Fibroblast of lung (primary cell): Measurements from ENCODE around the gene LINGO3. TPM values are rescaled to one million over a fixed set of nuclear protein-coding genes. Genes with fewer than 3 reads are reported as not detected.

Experiments used
- DNase-seq, 2 donors: peaks; one replicate each; pipeline versions ENCODE4 v3.0.0 to v3.0.0-alpha.2; 2010; ENCODE audit warnings: low read depth in 2 of 2
- H2AFZ ChIP-seq: 2 replicates; pipeline ENCODE4 v1.5.1; 2012; ENCODE audit warnings: low read length, control low read depth, inconsistent platforms
- H3K27ac ChIP-seq: 2 replicates; pipeline ENCODE4 v1.5.1; 2011; ENCODE audit warnings: low read length, control low read depth; ENCODE audit not compliant: insufficient read depth
- H3K27me3 ChIP-seq: 2 replicates; pipeline ENCODE4 v1.5.1; 2011; ENCODE audit warnings: mild to moderate bottlenecking, low read length; ENCODE audit not compliant: control insufficient read depth, insufficient read depth
- H3K36me3 ChIP-seq: 2 replicates; pipeline ENCODE4 v1.5.1; 2011; ENCODE audit warnings: low read length; ENCODE audit not compliant: control insufficient read depth, insufficient read depth
- H3K4me1 ChIP-seq: 2 replicates; pipeline ENCODE4 v1.5.1; 2011; ENCODE audit warnings: low read length; ENCODE audit not compliant: control insufficient read depth, insufficient read depth; ENCODE audit errors: extremely low read depth
- H3K4me2 ChIP-seq: 2 replicates; pipeline ENCODE4 v1.5.1; 2011; ENCODE audit warnings: low read length, control low read depth; ENCODE audit not compliant: insufficient read depth; ENCODE audit errors: extremely low read depth
- H3K4me3 ChIP-seq, 4 experiments: fragments of 200-600 bp in 1 of 4; sonication (generic) in 1 of 4; replicated peaks in 1 of 4; 2 replicates each; pipeline ENCODE4 v1.5.1; 2011 to 2016; ENCODE audit warnings: low read length in 4 of 4, low read depth in 3 of 4, mild to moderate bottlenecking in 3 of 4, control low read depth in 2 of 4, inconsistent platforms in 1 of 4, mixed read lengths in 1 of 4; ENCODE audit not compliant: insufficient read depth in 1 of 4; ENCODE audit errors: control extremely low read depth in 1 of 4
- H3K79me2 ChIP-seq: 2 replicates; pipeline ENCODE4 v1.5.1; 2012; ENCODE audit warnings: mild to moderate bottlenecking, low read length, inconsistent platforms; ENCODE audit not compliant: control insufficient read depth, insufficient read depth
- H3K9ac ChIP-seq: 2 replicates; pipeline ENCODE4 v1.5.1; 2011; ENCODE audit warnings: mild to moderate bottlenecking, low read length, control low read depth; ENCODE audit not compliant: insufficient read depth
- H3K9me3 ChIP-seq: 2 replicates; pipeline ENCODE4 v1.5.1; 2012; ENCODE audit warnings: low read depth, low read length; ENCODE audit not compliant: control insufficient read depth, insufficient read depth
- H4K20me1 ChIP-seq: 2 replicates; pipeline ENCODE4 v1.5.1; 2011; ENCODE audit warnings: low read length; ENCODE audit not compliant: control insufficient read depth, insufficient read depth; ENCODE audit errors: extremely low read depth
- EZH2 ChIP-seq: IDR thresholded peaks from 2 replicates; pipeline ENCODE4 v1.5.1; 2012; ENCODE audit warnings: low read length, control low read depth, mild to moderate bottlenecking; ENCODE audit errors: missing control alignments
- polyA plus RNA-seq, 2 donors: library from polyadenylated mRNA; depleted of rRNA in 1 of 2; stranded (reverse) in 1 of 2; unstranded in 1 of 2; fragments of >200 nt; gene quantifications; 2 replicates each; pipeline ENCODE4 v1.2.1, GENCODE V29; 2011 to 2012; ENCODE audit warnings: missing spikeins in 1 of 2
- total RNA-seq: library from RNA; depleted of rRNA; stranded (reverse); fragments of >200 nt; gene quantifications from 2 replicates; pipeline ENCODE4 v1.2.1, GENCODE V29; 2014
- TF ChIP-seq, protein P1 (sequence below), 2 donors: IDR thresholded peaks in 1 of 2; conservative IDR thresholded peaks in 1 of 2; 1 replicate in 1 of 2; 2 replicates in 1 of 2; pipeline ENCODE4 v1.5.1; 2011 to 2012; ENCODE audit warnings: low read length in 2 of 2, control low read depth in 1 of 2, inconsistent platforms in 1 of 2, low read depth in 1 of 2, mild to moderate bottlenecking in 1 of 2

LINGO3 gene
- total and polyA plus RNA-seq, 2 donors (not counting 1 experiment from before 2014, with no cell fraction given), result not detected

DNA sequence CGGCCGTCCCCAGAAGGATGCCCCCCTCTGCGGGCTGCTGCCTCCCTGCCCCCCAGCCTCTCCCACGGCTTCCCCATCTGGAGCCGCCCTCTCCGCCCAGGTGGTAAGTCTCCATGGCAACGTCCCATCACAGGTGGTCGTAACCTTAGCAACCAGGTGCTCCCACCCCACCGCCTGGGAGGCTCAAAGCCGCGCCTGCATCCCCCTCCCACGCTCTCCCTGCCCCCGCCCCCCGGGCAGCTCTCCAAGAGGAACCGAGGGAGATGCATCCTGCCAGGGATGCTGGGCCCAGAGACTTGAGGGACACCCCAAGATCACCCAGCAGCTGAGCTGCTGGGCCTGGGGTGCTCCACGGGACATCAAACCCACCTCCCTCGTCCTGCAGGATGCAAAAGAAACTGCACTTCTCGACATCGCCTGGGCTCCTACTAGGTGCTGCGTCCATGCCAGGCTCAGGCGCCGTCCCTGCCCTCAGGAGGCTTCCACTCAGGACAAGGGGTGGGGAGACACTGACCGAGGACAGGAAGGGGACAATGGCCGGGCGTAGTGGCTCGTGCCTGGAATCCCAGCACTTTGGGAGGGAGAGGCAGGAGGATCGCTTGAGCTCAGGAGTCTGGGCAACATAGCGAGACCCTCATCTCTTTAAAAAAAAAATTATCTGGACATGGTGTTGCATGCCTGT, 5.0 kb upstream of the LINGO3 start:
- no peaks in the 10 kb centered on the region for H3K4me1 ChIP-seq
- H3K27ac ChIP-seq, result no peak overlapping the region
- no peaks in the 10 kb centered on the region for H3K9me3 ChIP-seq
- H4K20me1 ChIP-seq, result no peaks in the 10 kb centered on the region
- no peaks in the 10 kb centered on the region for H3K79me2 ChIP-seq
- H3K4me2 ChIP-seq, result no peak overlapping the region
- H2AFZ ChIP-seq, result no peak overlapping the region
- no peak for DNase-seq
- H3K9ac ChIP-seq, result no peak overlapping the region
- H3K27me3 ChIP-seq, result peaks cover 7% of the 10 kb centered on the region
- TF ChIP-seq EZH2, result no peak
- TF ChIP-seq, protein P1, sequence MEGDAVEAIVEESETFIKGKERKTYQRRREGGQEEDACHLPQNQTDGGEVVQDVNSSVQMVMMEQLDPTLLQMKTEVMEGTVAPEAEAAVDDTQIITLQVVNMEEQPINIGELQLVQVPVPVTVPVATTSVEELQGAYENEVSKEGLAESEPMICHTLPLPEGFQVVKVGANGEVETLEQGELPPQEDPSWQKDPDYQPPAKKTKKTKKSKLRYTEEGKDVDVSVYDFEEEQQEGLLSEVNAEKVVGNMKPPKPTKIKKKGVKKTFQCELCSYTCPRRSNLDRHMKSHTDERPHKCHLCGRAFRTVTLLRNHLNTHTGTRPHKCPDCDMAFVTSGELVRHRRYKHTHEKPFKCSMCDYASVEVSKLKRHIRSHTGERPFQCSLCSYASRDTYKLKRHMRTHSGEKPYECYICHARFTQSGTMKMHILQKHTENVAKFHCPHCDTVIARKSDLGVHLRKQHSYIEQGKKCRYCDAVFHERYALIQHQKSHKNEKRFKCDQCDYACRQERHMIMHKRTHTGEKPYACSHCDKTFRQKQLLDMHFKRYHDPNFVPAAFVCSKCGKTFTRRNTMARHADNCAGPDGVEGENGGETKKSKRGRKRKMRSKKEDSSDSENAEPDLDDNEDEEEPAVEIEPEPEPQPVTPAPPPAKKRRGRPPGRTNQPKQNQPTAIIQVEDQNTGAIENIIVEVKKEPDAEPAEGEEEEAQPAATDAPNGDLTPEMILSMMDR (conservative IDR thresholded peaks at IDR 0.05 in 1 of 2, IDR thresholded peaks at IDR 0.05 in 1 of 2; ENCODE audit: low read depth in 1 of 2, low read length in 2 of 2), result no peak
- no peak overlapping the region for H3K4me3 ChIP-seq
- no peaks in the 10 kb centered on the region for H3K36me3 ChIP-seq

DNA sequence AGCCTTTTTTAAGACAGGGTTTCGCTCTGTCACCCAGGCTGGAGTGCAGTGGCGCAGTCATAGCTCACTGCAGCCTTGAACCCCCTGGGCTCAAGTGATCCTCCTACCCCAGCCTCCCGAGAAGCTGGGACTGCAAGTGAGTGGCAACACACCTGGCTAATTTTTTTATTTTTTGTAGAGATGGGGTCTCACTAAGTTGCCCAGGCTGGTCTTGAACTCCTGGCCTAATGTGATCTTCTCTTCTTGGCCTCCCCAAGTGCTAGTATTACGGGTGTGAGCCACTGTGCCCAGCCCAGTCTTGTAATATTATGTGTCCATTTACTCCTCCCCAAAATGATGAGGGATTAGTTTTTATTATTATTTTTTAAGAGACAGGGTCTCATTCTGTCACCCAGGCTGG, 3.1 kb upstream of the LINGO3 start:
- H3K36me3 ChIP-seq, result no peaks in the 10 kb centered on the region
- no peak overlapping the region for H3K9ac ChIP-seq
- H3K27ac ChIP-seq, result no peak overlapping the region
- H3K4me3 ChIP-seq, result no peak overlapping the region
- H3K9me3 ChIP-seq, result no peaks in the 10 kb centered on the region
- no peaks in the 10 kb centered on the region for H4K20me1 ChIP-seq
- peaks cover 15% of the 10 kb centered on the region for H3K27me3 ChIP-seq
- TF ChIP-seq, protein P1 (conservative IDR thresholded peaks at IDR 0.05 in 1 of 2, IDR thresholded peaks at IDR 0.05 in 1 of 2; ENCODE audit: low read depth in 1 of 2, low read length in 2 of 2), result no peak
- no peak for TF ChIP-seq EZH2
- H2AFZ ChIP-seq, result no peak overlapping the region
- no peak for DNase-seq
- H3K4me1 ChIP-seq, result no peaks in the 10 kb centered on the region
- no peaks in the 10 kb centered on the region for H3K79me2 ChIP-seq
- H3K4me2 ChIP-seq, result no peak overlapping the region

DNA sequence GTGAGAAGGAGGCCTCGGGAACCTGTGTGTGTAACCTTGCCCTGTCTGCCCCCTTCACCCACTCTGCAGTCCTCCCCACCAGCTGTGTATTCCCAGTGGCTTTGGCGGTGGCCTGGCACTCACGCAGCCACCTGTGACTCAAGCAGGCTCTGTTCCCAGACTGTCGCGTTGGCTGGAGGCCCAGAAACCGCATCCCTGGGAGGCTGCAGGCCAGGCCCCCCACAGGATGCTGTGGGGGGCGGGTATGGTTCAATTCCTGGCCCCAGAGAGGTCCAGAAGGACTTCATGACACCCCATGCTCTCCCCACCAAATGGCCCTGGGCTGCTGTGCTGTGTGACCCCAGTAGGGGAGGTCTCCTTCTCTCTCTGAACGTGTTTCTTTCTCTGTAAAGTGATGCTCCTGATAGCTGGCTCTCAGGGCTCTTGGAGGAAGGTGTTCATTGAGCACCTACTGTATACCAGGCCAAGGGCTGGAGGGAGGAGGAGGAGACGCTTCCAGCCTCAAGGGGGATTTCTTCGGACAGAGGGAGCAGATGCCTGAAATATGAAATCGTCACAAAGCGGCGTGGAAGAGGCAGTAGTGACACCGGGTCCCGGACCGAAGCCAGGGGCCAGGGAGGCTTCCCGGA, 1.9 kb upstream of the LINGO3 start:
- Histone ChIP-seq H3K36me3 (no peaks in the 10 kb centered on the region), H3K27me3 (peaks cover 18% of the 10 kb centered on the region), H4K20me1 (no peaks in the 10 kb centered on the region), H3K79me2 (no peaks in the 10 kb centered on the region), H3K27ac (no peak overlapping the region), H2AFZ (no peak overlapping the region), H3K4me1 (no peaks in the 10 kb centered on the region), H3K9ac (no peak overlapping the region), H3K9me3 (no peaks in the 10 kb centered on the region), H3K4me3 (no peak overlapping the region), H3K4me2 (no peak overlapping the region)
- no peak for TF ChIP-seq EZH2
- DNase-seq, result peak; percentile 30 to 54
